HEK293 (cell line): ENCODE results near the gene MRPL18.

Source experiments
- CTCF ChIA-PET: fragments of 350-600 bp; formaldehyde crosslinking; extraction: SDS; loops from one replicate; lab custom pipeline; 2021; ENCODE audit warnings: antibody characterized with exemption; lab: Yijun Ruan, JAX
- POLR2A ChIA-PET: fragments of 300-600 bp; formaldehyde crosslinking; extraction: SDS; loops from one replicate; lab custom pipeline; 2020; ENCODE audit warnings: antibody characterized with exemption, inconsistent platforms; lab: Yijun Ruan, JAX
- H3K27ac ChIP-seq: fragments of 200-500 bp; sonication (Bioruptor generic); 2 replicates; pipeline ENCODE4 v1.5.1; 2014; ENCODE audit warnings: low read depth, low read length, control low read depth, inconsistent platforms; ENCODE audit errors: extremely low read depth
- H3K36me3 ChIP-seq, 2 experiments: fragments of 200-500 bp in 1 of 2; sonication (Bioruptor generic) in 1 of 2; 1 replicate in 1 of 2; 2 replicates in 1 of 2; pipeline ENCODE4 v1.5.1; 2014 to 2017; ENCODE audit warnings: inconsistent platforms in 2 of 2, low read length in 2 of 2; ENCODE audit not compliant: control insufficient read depth in 2 of 2, insufficient read depth in 1 of 2
- H3K4me1 ChIP-seq: fragments of 200-500 bp; sonication (Bioruptor generic); 2 replicates; pipeline ENCODE4 v1.5.1; 2014; ENCODE audit warnings: mild to moderate bottlenecking, low read length, inconsistent platforms; ENCODE audit not compliant: control insufficient read depth, insufficient read depth
- H3K4me3 ChIP-seq: 2 replicates; pipeline ENCODE4 v1.5.1; 2011; ENCODE audit warnings: low read depth, mild to moderate bottlenecking, control low read depth, low read length, moderate library complexity
- H3K9me3 ChIP-seq: fragments of 200-500 bp; sonication (Bioruptor generic); 2 replicates; pipeline ENCODE4 v1.5.1; 2014; ENCODE audit warnings: low read depth, low read length, inconsistent platforms; ENCODE audit not compliant: control insufficient read depth, insufficient read depth
- AEBP2 ChIP-seq: fragments of 450-650 bp; formaldehyde crosslinking; IDR thresholded peaks from 2 replicates; pipeline ENCODE4 v1.5.1; 2016; ENCODE audit warnings: missing biosample characterization, missing genetic modification characterization, borderline replicate concordance
- BCL11B ChIP-seq: fragments of 450-650 bp; formaldehyde crosslinking; IDR thresholded peaks from 2 replicates; pipeline ENCODE4 v1.5.1; 2016; ENCODE audit warnings: low read depth, missing biosample characterization, missing genetic modification characterization
- CTCF ChIP-seq: fragments of 450-650 bp; formaldehyde crosslinking; IDR thresholded peaks from 2 replicates; pipeline ENCODE4 v1.5.1; 2016; ENCODE audit warnings: missing biosample characterization, missing genetic modification characterization
- EGR2 ChIP-seq: fragments of 450-650 bp; formaldehyde crosslinking; IDR thresholded peaks from 2 replicates; pipeline ENCODE4 v1.5.1; 2016; ENCODE audit warnings: low read depth, missing biosample characterization, missing genetic modification characterization
- GLI4 ChIP-seq: fragments of 450-650 bp; formaldehyde crosslinking; IDR thresholded peaks from 2 replicates; pipeline ENCODE4 v1.5.1; 2016; ENCODE audit warnings: missing biosample characterization, missing genetic modification characterization
- HOXC10 ChIP-seq: sonication (generic); formaldehyde crosslinking; IDR thresholded peaks from 2 replicates; pipeline ENCODE4 v1.8.1; 2023; ENCODE audit warnings: mild to moderate bottlenecking, missing genetic modification reagents
- SP7 ChIP-seq: fragments of 450-650 bp; formaldehyde crosslinking; IDR thresholded peaks from 2 replicates; pipeline ENCODE4 v1.5.1; 2016; ENCODE audit warnings: missing biosample characterization, missing genetic modification characterization
- YY1 ChIP-seq: fragments of 450-650 bp; formaldehyde crosslinking; IDR thresholded peaks from 2 replicates; pipeline ENCODE4 v1.5.1; 2018; ENCODE audit warnings: missing biosample characterization, missing genetic modification characterization
- YY2 ChIP-seq: fragments of 450-650 bp; formaldehyde crosslinking; IDR thresholded peaks from 2 replicates; pipeline ENCODE4 v1.5.1; 2016; ENCODE audit warnings: missing biosample characterization, missing genetic modification characterization
- ZBTB7A ChIP-seq: fragments of 450-650 bp; formaldehyde crosslinking; IDR thresholded peaks from 2 replicates; pipeline ENCODE4 v1.5.1; 2016; ENCODE audit warnings: low read depth, missing biosample characterization, missing genetic modification characterization
- ZNF223 ChIP-seq: fragments of 450-650 bp; formaldehyde crosslinking; IDR thresholded peaks from 2 replicates; pipeline ENCODE4 v1.5.1; 2016; ENCODE audit warnings: missing biosample characterization, missing genetic modification characterization
- ZNF239 ChIP-seq: fragments of 450-650 bp; formaldehyde crosslinking; IDR thresholded peaks from 2 replicates; pipeline ENCODE4 v1.5.1; 2016; ENCODE audit warnings: missing biosample characterization, missing genetic modification characterization
- ZNF292 ChIP-seq: fragments of 450-650 bp; formaldehyde crosslinking; IDR thresholded peaks from 2 replicates; pipeline ENCODE4 v1.5.1; 2016; ENCODE audit warnings: low read depth, missing biosample characterization, missing genetic modification characterization, borderline replicate concordance
- ZNF350 ChIP-seq: fragments of 450-650 bp; formaldehyde crosslinking; IDR thresholded peaks from 2 replicates; pipeline ENCODE4 v1.5.0; 2017; ENCODE audit warnings: missing biosample characterization, mild to moderate bottlenecking, missing genetic modification characterization
- ZNF354C ChIP-seq: fragments of 450-650 bp; formaldehyde crosslinking; IDR thresholded peaks from 2 replicates; pipeline ENCODE4 v1.5.1; 2016; ENCODE audit warnings: missing biosample characterization, missing genetic modification characterization, low read depth, borderline replicate concordance
- ZNF548 ChIP-seq: fragments of 450-650 bp; formaldehyde crosslinking; IDR thresholded peaks from 2 replicates; pipeline ENCODE4 v1.5.1; 2016; ENCODE audit warnings: missing biosample characterization, missing genetic modification characterization
- ZNF560 ChIP-seq: fragments of 450-650 bp; formaldehyde crosslinking; IDR thresholded peaks from 2 replicates; pipeline ENCODE4 v1.5.1; 2017; ENCODE audit warnings: missing biosample characterization, missing genetic modification characterization, borderline replicate concordance
- ZNF843 ChIP-seq: fragments of 450-650 bp; formaldehyde crosslinking; IDR thresholded peaks from 2 replicates; pipeline ENCODE4 v1.5.1; 2016; ENCODE audit warnings: missing biosample characterization, missing genetic modification characterization
- ZXDB ChIP-seq: fragments of 450-650 bp; formaldehyde crosslinking; IDR thresholded peaks from 2 replicates; pipeline ENCODE4 v1.5.1; 2016; ENCODE audit warnings: missing biosample characterization, missing genetic modification characterization
- TF ChIP-seq, protein P1 (sequence below): fragments of 450-650 bp; formaldehyde crosslinking; IDR thresholded peaks from 2 replicates; pipeline ENCODE4 v1.5.1; 2017; ENCODE audit warnings: missing biosample characterization, missing genetic modification characterization
- TF ChIP-seq, protein P2 (sequence below): fragments of 450-650 bp; formaldehyde crosslinking; IDR thresholded peaks from 2 replicates; pipeline ENCODE4 v1.5.1; 2017; ENCODE audit warnings: missing biosample characterization, missing genetic modification characterization
- TF ChIP-seq, protein P3 (sequence below): fragments of 450-650 bp; formaldehyde crosslinking; IDR thresholded peaks from 2 replicates; pipeline ENCODE4 v1.5.1; 2016; ENCODE audit warnings: missing biosample characterization, missing genetic modification characterization

The MRPL18 gene

DNA sequence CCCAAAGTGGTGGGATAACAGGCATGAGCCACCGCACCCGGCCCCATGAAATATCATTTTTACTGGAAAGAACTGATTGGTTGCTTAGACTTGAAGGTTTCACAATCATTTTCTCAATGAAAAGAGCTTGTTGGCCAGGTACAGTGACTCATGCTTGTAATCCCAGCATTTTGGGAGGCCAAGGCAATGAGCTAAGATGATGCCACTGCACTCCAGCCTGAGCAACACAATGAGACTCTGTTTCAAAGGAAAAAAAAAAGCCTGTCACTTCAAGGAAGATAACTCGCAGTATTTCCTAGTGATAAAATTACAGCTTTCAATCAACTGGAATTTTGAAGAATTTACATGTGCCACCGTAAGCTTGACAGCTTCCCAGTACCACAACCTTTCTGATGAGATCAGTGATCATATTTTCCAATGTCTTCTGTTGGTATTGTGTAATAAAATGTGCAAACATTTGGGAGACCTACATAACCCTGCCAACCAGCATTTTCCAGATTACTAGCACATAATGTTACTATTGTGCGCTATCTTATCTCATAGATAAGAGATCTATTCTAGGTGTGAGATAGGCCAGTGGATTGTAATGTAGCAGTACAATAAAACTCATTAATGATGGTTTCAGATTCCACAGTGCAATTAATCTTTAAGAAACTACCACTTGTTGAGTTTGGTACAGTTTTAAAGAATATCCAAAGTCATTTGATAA is 17.0 kb downstream of the MRPL18 start (continued):
- TF ChIP-seq, protein P1, sequence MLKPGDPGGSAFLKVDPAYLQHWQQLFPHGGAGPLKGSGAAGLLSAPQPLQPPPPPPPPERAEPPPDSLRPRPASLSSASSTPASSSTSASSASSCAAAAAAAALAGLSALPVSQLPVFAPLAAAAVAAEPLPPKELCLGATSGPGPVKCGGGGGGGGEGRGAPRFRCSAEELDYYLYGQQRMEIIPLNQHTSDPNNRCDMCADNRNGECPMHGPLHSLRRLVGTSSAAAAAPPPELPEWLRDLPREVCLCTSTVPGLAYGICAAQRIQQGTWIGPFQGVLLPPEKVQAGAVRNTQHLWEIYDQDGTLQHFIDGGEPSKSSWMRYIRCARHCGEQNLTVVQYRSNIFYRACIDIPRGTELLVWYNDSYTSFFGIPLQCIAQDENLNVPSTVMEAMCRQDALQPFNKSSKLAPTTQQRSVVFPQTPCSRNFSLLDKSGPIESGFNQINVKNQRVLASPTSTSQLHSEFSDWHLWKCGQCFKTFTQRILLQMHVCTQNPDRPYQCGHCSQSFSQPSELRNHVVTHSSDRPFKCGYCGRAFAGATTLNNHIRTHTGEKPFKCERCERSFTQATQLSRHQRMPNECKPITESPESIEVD (tag by site-specific recombination) = peak; percentile 69
- TF ChIP-seq AEBP2 (tag by site-specific recombination) = no peak
- no peak for TF ChIP-seq YY2 (tag by site-specific recombination)
- peak; percentile 83 for TF ChIP-seq ZXDB
- no peak for TF ChIP-seq BCL11B
- no peak for TF ChIP-seq ZNF292 (tag by site-specific recombination)
- peak; percentile 56; the same call in 1 of the 2 replicates for TF ChIP-seq ZNF350 (tag by site-specific recombination)
- TF ChIP-seq ZNF239 (tag by site-specific recombination) = no peak
- TF ChIP-seq ZNF560 (tag by site-specific recombination) = no peak
- TF ChIP-seq ZNF548 = no peak
- TF ChIP-seq ZNF843 (tag by site-specific recombination) = peak; percentile 90
- no peak for TF ChIP-seq HOXC10
- TF ChIP-seq ZNF354C (tag by site-specific recombination) = no peak
- TF ChIP-seq SP7 (tag by site-specific recombination) = peak; percentile 80
- TF ChIP-seq, protein P2, sequence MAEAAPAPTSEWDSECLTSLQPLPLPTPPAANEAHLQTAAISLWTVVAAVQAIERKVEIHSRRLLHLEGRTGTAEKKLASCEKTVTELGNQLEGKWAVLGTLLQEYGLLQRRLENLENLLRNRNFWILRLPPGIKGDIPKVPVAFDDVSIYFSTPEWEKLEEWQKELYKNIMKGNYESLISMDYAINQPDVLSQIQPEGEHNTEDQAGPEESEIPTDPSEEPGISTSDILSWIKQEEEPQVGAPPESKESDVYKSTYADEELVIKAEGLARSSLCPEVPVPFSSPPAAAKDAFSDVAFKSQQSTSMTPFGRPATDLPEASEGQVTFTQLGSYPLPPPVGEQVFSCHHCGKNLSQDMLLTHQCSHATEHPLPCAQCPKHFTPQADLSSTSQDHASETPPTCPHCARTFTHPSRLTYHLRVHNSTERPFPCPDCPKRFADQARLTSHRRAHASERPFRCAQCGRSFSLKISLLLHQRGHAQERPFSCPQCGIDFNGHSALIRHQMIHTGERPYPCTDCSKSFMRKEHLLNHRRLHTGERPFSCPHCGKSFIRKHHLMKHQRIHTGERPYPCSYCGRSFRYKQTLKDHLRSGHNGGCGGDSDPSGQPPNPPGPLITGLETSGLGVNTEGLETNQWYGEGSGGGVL = peak; percentile 50; the same call in 1 of the 2 replicates

DNA sequence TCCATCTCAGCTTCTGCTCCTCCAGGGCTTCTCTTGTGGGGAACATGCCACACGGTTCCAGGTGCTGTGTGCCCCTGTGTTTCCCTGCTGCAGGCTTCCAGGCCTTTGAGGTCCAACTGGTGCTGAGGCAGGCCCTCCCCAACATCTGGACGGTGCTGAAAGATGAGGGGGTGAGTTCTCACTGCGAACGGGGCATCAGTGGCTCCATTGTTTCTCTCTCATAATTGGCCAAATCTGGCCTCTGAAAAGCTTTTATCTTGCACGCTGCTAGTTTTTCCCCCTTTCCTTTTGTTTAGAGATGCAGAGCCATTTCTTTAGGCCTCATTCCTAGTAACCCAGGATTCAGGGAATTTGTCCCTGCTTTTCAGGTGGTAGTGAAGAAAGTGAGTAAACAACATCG is 18.4 kb downstream of the MRPL18 start:
- ChIA-PET CTCF (no interaction called here), POLR2A (interaction anchor here (5.7 kb wide), 1 partner anchor 18 kb away, joined by 47 read pairs; the partner anchor contains the start of genes MRPL18 and TCP1)

More for the DNA sequence above, 18.4 kb downstream of the MRPL18 start:
- Histone ChIP-seq H3K4me3 (no peak overlapping the region), H3K36me3 (no peaks in the 10 kb centered on the region), H3K4me1 (peaks cover 4% of the 10 kb centered on the region), H3K9me3 (no peaks in the 10 kb centered on the region), H3K27ac (no peak overlapping the region)
- TF ChIP-seq GLI4 (tag by site-specific recombination) (no peak), ZNF354C (tag by site-specific recombination) (no peak), EGR2 (tag by site-specific recombination) (no peak), YY1 (tag by site-specific recombination) (no peak), ZNF292 (tag by site-specific recombination) (no peak), CTCF (tag by site-specific recombination) (no peak), ZNF843 (tag by site-specific recombination) (no peak), ZNF223 (no peak), ZBTB7A (tag by site-specific recombination) (no peak)
- TF ChIP-seq, protein P2 = no peak
- TF ChIP-seq, protein P3, sequence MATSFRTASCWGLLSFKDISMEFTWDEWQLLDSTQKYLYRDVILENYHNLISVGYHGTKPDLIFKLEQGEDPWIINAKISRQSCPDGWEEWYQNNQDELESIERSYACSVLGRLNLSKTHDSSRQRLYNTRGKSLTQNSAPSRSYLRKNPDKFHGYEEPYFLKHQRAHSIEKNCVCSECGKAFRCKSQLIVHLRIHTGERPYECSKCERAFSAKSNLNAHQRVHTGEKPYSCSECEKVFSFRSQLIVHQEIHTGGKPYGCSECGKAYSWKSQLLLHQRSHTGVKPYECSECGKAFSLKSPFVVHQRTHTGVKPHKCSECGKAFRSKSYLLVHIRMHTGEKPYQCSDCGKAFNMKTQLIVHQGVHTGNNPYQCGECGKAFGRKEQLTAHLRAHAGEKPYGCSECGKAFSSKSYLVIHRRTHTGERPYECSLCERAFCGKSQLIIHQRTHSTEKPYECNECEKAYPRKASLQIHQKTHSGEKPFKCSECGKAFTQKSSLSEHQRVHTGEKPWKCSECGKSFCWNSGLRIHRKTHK (tag by site-specific recombination) = no peak
